Lower leg skin (tissue), 4 donors: ENCODE results near the gene EZR. TPM values are rescaled to one million over a fixed set of nuclear protein-coding genes. Genes with fewer than 3 reads are reported as not detected.

Experiments used
- DNase-seq, 2 donors: peaks; one replicate each; pipeline ENCODE4 v3.0.0-alpha.2; 2019; ENCODE audit warnings: low spot score in 2 of 2
- H3K4me3 ChIP-seq: fragments of 200-600 bp; sonication (generic); 2 replicates; pipeline ENCODE4 v1.5.1; 2017; ENCODE audit warnings: mild to moderate bottlenecking, low read depth; ENCODE audit not compliant: poor library complexity, severe bottlenecking
- CTCF ChIP-seq, 3 donors: fragments of 450-650 bp; IDR thresholded peaks; one replicate each; pipeline ENCODE4 v1.5.1; 2016; ENCODE audit warnings: antibody characterized with exemption in 3 of 3, mild to moderate bottlenecking in 3 of 3, moderate library complexity in 2 of 3
- POLR2A ChIP-seq, 2 donors: fragments of 450-650 bp; IDR thresholded peaks; one replicate each; pipeline ENCODE4 v1.6.1; 2016 to 2017; ENCODE audit warnings: antibody characterized with exemption in 2 of 2, mild to moderate bottlenecking in 1 of 2, moderate library complexity in 1 of 2
- WGBS, 2 donors: methylation state at CpG; one replicate each; pipeline ENCODE4 v1.1.5; 2018; 5-methylcytosine and 5-hydroxymethylcytosine counted together
- intact Hi-C: fragments of 100-400 bp; cut with DNase I; formaldehyde crosslinking; loops from one replicate; pipeline ENCODE4 v1.15.0; 2023; ENCODE audit warnings: low total_unique reads
- total RNA-seq, 4 donors: library from RNA; depleted of rRNA; stranded (reverse); fragments of >200 nt; gene quantifications; one replicate each; pipeline ENCODE4 v1.1.0, GENCODE V29; 2016

Gene EZR
- total RNA-seq, 4 donors from 2014 or later: 200 to 235 (median 212) TPM

- WGBS, 2 donors: 78 to 79% methylated on average over 17 of the region's 17 CpGs
- no peak overlapping the region for H3K4me3 ChIP-seq
- intact Hi-C loops: no loop called here
- DNase-seq: no peak
- no peak for TF ChIP-seq CTCF (IDR thresholded peaks at IDR 0.05)
- no peak for TF ChIP-seq POLR2A (IDR thresholded peaks at IDR 0.05)
Measured at GRCh38 chr6:158760618-158761250, 58.4 kb downstream of the EZR start.

- H3K4me3 ChIP-seq: no peak overlapping the region
- TF ChIP-seq POLR2A (IDR thresholded peaks at IDR 0.05) (no peak), CTCF (IDR thresholded peaks at IDR 0.05) (no peak)
- DNase-seq: no peak
- 80 to 83% methylated on average over 7 of the region's 7 CpGs for WGBS, 2 donors
- intact Hi-C loops: no loop called here
Measured at GRCh38 chr6:158759966-158760617, 59.1 kb downstream of the EZR start.

GRCh38 chr6:158758941-158759479 lies 60.2 kb downstream of the EZR start:
- intact Hi-C loops: no loop called here
- WGBS, 2 donors: 70 to 71% methylated on average over 18 of the region's 18 CpGs
- peak in 1 of 2 donors; percentile 85 for DNase-seq
- TF ChIP-seq CTCF (IDR thresholded peaks at IDR 0.05) (no peak), POLR2A (IDR thresholded peaks at IDR 0.05) (no peak)
- H3K4me3 ChIP-seq: no peak overlapping the region

- intact Hi-C loops: no loop called here
- WGBS, 2 donors: 71 to 92% methylated on average over 9 of the region's 9 CpGs
- DNase-seq: no peak
- TF ChIP-seq POLR2A (IDR thresholded peaks at IDR 0.05) (no peak), CTCF (IDR thresholded peaks at IDR 0.05) (no peak)
- H3K4me3 ChIP-seq: no peak overlapping the region
Measured at GRCh38 chr6:158758451-158758860, 60.7 kb downstream of the EZR start.

DNA sequence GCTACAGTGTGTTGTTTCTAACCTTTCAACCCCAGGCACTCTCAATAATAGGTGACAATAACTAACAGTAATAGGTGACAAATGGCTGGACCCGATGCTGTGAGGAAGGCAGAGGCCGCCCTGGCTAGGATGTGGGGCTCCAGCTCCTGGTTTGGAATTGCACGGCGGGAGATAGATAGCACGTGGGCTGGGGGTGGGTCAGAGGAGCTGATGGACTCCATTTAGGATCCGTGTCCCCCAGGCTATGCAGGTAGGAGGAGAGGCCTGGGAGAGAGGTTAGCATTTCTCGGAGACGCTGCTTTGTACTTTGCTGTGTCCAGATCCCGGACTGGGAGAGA lies 61.4 kb downstream of the EZR start:
- no peak overlapping the region for H3K4me3 ChIP-seq
- no peak for TF ChIP-seq POLR2A (IDR thresholded peaks at IDR 0.05)
- no peak for TF ChIP-seq CTCF (IDR thresholded peaks at IDR 0.05)
- intact Hi-C loops: no loop called here
- WGBS, 2 donors: 87 to 88% methylated on average over 9 of the region's 9 CpGs
- DNase-seq: no peak
